Measurements from ENCODE around the gene TRPM2. TPM values are rescaled to one million over a fixed set of nuclear protein-coding genes. Genes with fewer than 3 reads are reported as not detected.

TRPM2 gene
- total RNA-seq, 1 experiment from 2014 or later = 28.1 TPM

DNA sequence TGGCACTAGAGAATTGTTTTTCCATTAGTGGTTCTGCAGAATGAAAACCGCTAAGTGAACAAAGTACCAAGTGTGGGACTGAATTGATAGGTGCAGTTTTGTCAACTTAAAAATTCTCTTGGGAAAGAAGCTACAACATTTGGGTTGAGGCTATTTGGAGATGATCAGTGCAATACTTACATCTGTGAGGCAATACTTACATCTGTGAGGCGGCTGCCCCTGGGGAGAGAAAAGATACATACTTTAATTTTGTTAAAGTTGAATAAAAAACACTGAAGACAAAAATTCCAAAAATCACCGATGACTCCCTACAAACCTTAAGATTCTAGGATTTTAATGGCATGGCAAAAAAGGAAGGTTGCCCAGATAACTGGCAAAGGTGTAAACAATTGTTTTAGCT is 16.0 kb upstream of the TRPM2 start (continued):
- TF ChIP-seq, protein P1, sequence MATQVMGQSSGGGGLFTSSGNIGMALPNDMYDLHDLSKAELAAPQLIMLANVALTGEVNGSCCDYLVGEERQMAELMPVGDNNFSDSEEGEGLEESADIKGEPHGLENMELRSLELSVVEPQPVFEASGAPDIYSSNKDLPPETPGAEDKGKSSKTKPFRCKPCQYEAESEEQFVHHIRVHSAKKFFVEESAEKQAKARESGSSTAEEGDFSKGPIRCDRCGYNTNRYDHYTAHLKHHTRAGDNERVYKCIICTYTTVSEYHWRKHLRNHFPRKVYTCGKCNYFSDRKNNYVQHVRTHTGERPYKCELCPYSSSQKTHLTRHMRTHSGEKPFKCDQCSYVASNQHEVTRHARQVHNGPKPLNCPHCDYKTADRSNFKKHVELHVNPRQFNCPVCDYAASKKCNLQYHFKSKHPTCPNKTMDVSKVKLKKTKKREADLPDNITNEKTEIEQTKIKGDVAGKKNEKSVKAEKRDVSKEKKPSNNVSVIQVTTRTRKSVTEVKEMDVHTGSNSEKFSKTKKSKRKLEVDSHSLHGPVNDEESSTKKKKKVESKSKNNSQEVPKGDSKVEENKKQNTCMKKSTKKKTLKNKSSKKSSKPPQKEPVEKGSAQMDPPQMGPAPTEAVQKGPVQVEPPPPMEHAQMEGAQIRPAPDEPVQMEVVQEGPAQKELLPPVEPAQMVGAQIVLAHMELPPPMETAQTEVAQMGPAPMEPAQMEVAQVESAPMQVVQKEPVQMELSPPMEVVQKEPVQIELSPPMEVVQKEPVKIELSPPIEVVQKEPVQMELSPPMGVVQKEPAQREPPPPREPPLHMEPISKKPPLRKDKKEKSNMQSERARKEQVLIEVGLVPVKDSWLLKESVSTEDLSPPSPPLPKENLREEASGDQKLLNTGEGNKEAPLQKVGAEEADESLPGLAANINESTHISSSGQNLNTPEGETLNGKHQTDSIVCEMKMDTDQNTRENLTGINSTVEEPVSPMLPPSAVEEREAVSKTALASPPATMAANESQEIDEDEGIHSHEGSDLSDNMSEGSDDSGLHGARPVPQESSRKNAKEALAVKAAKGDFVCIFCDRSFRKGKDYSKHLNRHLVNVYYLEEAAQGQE (IDR thresholded peaks at IDR 0.05; ENCODE audit: low read depth) = no peak
- TF ChIP-seq JUND (IDR thresholded peaks at IDR 0.05) (no peak), FOSL1 (IDR thresholded peaks at IDR 0.05; ENCODE audit: low read depth) (no peak), YY1 (IDR thresholded peaks at IDR 0.05; ENCODE audit: extremely low read depth, insufficient replicate concordance, low read depth, low read length) (no peak)

DNA sequence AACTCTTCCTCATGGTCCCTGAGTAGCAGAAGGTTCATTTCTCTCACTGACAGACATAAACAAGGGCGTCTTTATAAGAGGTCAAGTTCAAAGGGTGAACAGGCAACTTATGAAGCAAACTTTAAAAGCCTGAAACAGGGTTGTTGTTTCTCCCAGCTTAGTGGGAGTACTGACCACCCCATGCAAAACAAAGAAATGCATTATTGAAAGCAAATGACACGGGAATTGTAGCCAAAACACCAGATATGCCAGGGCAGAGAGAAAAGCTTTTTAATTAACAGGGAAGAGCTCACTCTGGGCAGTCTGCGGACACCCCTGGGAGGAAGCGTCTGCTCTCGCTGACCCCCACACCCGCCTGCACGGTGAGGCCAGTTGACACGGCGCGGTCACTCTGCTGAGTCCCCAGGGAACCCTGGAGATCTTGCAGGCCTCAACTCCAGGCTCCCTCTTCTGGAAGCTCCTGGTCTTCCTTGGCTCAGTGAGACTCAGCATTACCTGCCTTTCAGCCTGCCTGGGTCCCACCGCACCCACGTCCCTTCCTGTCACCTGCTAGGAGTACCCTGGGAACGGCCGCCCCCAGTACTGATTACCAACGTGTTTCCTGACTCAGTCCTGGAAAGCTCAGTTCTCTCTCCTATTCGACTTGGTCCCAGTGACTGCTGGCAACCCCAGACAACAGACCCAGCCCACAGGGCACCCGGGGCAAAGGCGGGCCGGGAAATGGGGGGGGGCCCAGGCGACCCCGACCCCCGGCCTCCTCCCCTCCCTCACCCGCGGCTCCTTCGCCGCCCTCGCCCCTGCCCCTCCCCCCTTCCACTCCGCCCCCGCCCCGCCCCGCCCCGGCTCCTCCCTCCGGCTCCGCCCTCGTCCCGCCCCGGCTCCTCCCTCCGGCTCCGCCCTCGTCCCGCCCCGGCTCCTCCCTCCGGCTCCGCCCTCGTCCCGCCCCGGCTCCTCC is 15.2 kb upstream of the TRPM2 start:
- H3K9me3 ChIP-seq (ENCODE audit: control insufficient read depth in 1 of 2, insufficient read depth in 1 of 2, low read depth in 1 of 2, low read length in 2 of 2) = no peaks in the 10 kb centered on the region
- H3K4me3 ChIP-seq (replicated peaks in 1 of 2; ENCODE audit: low read depth in 1 of 2, low read length in 2 of 2) = peak overlapping the region; percentile 25 to 41
- ChIA-PET CTCF (interaction anchor here (1.5 kb wide), 1 partner anchor 35 kb away, joined by 10 read pairs; no protein-coding TSS in a partner anchor), POLR2A (interaction anchor here (0.6 to 1.0 kb wide), 3 partner anchors 38 to 1415 kb away, joined by 3 to 4 read pairs (median 3); no protein-coding TSS in a partner anchor), RAD21 (ENCODE audit: low non-redundant PET in 1 of 2, low total read pairs in 2 of 2, uncharacterized antibody in 2 of 2, unreplicated experiment in 2 of 2) (interaction anchor here in 1 of 2 experiments (1.2 kb wide), 1 partner anchor 90 kb away, joined by 3 read pairs; no protein-coding TSS in a partner anchor)
- peaks cover 14 to 20% of the 10 kb centered on the region in 2 experiments; a peak in 3 of 4 replicates for H3K4me1 ChIP-seq (ENCODE audit: control insufficient read depth in 1 of 2, insufficient read depth in 2 of 2, low read length in 2 of 2)
- H3K36me3 ChIP-seq (ENCODE audit: control insufficient read depth in 1 of 2, insufficient read depth in 2 of 2, low read length in 2 of 2) = no peaks in the 10 kb centered on the region
- no peaks in the 10 kb centered on the region for H4K20me1 ChIP-seq (ENCODE audit: insufficient read depth)
- BruUV-seq (replicated peaks) = no TSS peak
- no peaks in the 10 kb centered on the region for H3K9me2 ChIP-seq (ENCODE audit: insufficient read depth)
- no peaks in the 10 kb centered on the region for H3K79me2 ChIP-seq (ENCODE audit: insufficient read depth, low read length)
- H3K27me3 ChIP-seq (ENCODE audit: insufficient read depth, low read length) = no peaks in the 10 kb centered on the region
- H2AFZ ChIP-seq (ENCODE audit: low read depth, low read length, poor library complexity, severe bottlenecking) = no peak overlapping the region
- intact Hi-C loops (cut with micrococcal nuclease) = no loop called here
- ATAC-seq = peak; percentile 47
- peak overlapping the region; percentile 72 for H3K27ac ChIP-seq (ENCODE audit: low read depth, low read length)
- peak overlapping the region; percentile 76 for H3K4me2 ChIP-seq (ENCODE audit: low read length)
- no peak for TF ChIP-seq POLR2A (IDR thresholded peaks at IDR 0.05; ENCODE audit: borderline replicate concordance, extremely low read depth, insufficient read depth, insufficient read length)
- TF ChIP-seq, protein P2, sequence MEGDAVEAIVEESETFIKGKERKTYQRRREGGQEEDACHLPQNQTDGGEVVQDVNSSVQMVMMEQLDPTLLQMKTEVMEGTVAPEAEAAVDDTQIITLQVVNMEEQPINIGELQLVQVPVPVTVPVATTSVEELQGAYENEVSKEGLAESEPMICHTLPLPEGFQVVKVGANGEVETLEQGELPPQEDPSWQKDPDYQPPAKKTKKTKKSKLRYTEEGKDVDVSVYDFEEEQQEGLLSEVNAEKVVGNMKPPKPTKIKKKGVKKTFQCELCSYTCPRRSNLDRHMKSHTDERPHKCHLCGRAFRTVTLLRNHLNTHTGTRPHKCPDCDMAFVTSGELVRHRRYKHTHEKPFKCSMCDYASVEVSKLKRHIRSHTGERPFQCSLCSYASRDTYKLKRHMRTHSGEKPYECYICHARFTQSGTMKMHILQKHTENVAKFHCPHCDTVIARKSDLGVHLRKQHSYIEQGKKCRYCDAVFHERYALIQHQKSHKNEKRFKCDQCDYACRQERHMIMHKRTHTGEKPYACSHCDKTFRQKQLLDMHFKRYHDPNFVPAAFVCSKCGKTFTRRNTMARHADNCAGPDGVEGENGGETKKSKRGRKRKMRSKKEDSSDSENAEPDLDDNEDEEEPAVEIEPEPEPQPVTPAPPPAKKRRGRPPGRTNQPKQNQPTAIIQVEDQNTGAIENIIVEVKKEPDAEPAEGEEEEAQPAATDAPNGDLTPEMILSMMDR (IDR thresholded peaks at IDR 0.05 in 2 of 3, conservative IDR thresholded peaks at IDR 0.05 in 1 of 3; ENCODE audit: borderline replicate concordance in 1 of 3, insufficient read depth in 1 of 3, low read depth in 2 of 3, low read length in 2 of 3) = peak in 2 of 3 experiments; percentile 44 to 47; a peak in 3 of 6 replicates
- H3K9ac ChIP-seq (ENCODE audit: low read length) = no peak overlapping the region; the same call in 1 of the 2 replicates
- peak; percentile 47 for DNase-seq (ENCODE audit: low read depth, low spot score)
